CD14-positive monocyte (primary cell): ENCODE data around the gene FRZB. TPM values are rescaled to one million over a fixed set of nuclear protein-coding genes. Genes with fewer than 3 reads are reported as not detected.

Source experiments
- DNase-seq, 3 donors: peaks; one replicate each; pipeline ENCODE4 v3.0.0-alpha.2; 2011 to 2022
- H2AFZ ChIP-seq: 2 replicates; pipeline ENCODE4 v1.6.0; 2012; ENCODE audit warnings: mild to moderate bottlenecking, low read depth, low read length, inconsistent platforms; ENCODE audit not compliant: insufficient read depth, poor library complexity, severe bottlenecking
- H3K27ac ChIP-seq, 2 donors: 1 replicate in 1 of 2; 2 replicates in 1 of 2; pipeline ENCODE4 v1.5.1; 2012 to 2013; ENCODE audit warnings: low read length in 2 of 2, control low read depth in 1 of 2, inconsistent platforms in 1 of 2, low read depth in 1 of 2, mild to moderate bottlenecking in 1 of 2
- H3K27me3 ChIP-seq, 2 donors: one replicate each; pipeline versions ENCODE4 v1.6.0 to v1.6.1; 2011 to 2013; ENCODE audit warnings: low read length in 2 of 2; ENCODE audit not compliant: control insufficient read depth in 2 of 2, insufficient read depth in 2 of 2
- H3K36me3 ChIP-seq, 2 donors: replicated peaks in 1 of 2; 1 replicate in 1 of 2; 2 replicates in 1 of 2; pipeline versions ENCODE4 v1.5.1 to v1.6.1; 2012 to 2013; ENCODE audit warnings: low read length in 2 of 2, control low read depth in 1 of 2, inconsistent platforms in 1 of 2, mild to moderate bottlenecking in 1 of 2; ENCODE audit not compliant: insufficient read depth in 2 of 2, control insufficient read depth in 1 of 2
- H3K4me1 ChIP-seq, 2 donors: 1 replicate in 1 of 2; 2 replicates in 1 of 2; pipeline versions ENCODE4 v1.5.1 to v1.6.1; 2012 to 2013; ENCODE audit warnings: low read length in 2 of 2, control low read depth in 1 of 2, inconsistent platforms in 1 of 2, mild to moderate bottlenecking in 1 of 2, moderate library complexity in 1 of 2; ENCODE audit not compliant: insufficient read depth in 2 of 2, control insufficient read depth in 1 of 2
- H3K4me2 ChIP-seq: replicated peaks from 2 replicates; pipeline ENCODE3; 2012; ENCODE audit warnings: low read length, moderate library complexity, mild to moderate bottlenecking; ENCODE audit not compliant: poor library complexity, severe bottlenecking; ENCODE audit errors: extremely low read depth
- H3K4me3 ChIP-seq, 3 experiments: fragments of 200-600 bp in 1 of 3; sonication (generic) in 1 of 3; replicated peaks in 1 of 3; 1 replicate in 2 of 3; 2 replicates in 1 of 3; pipeline ENCODE4 v1.5.1; 2011 to 2013; ENCODE audit warnings: low read length in 3 of 3, mild to moderate bottlenecking in 3 of 3, control low read depth in 2 of 3, low read depth in 2 of 3, inconsistent platforms in 1 of 3, moderate library complexity in 1 of 3
- H3K79me2 ChIP-seq: 2 replicates; pipeline ENCODE4 v1.6.0; 2012; ENCODE audit warnings: mild to moderate bottlenecking, control low read depth, inconsistent platforms, low read length, moderate library complexity; ENCODE audit not compliant: insufficient read depth
- H3K9ac ChIP-seq: 2 replicates; pipeline ENCODE4 v1.6.0; 2017; ENCODE audit warnings: low read length, mild to moderate bottlenecking; ENCODE audit not compliant: insufficient read depth, poor library complexity, severe bottlenecking
- H3K9me3 ChIP-seq, 2 donors: replicated peaks in 1 of 2; 1 replicate in 1 of 2; 2 replicates in 1 of 2; pipeline versions ENCODE4 v1.5.1 to v1.6.1; 2012 to 2013; ENCODE audit warnings: low read length in 2 of 2, control low read depth in 1 of 2; ENCODE audit not compliant: control insufficient read depth in 1 of 2, insufficient read depth in 1 of 2
- H4K20me1 ChIP-seq: 2 replicates; pipeline ENCODE4 v1.6.0; 2012; ENCODE audit warnings: mild to moderate bottlenecking, low read length, control low read depth, moderate library complexity; ENCODE audit not compliant: insufficient read depth
- H3K27ac Mint-ChIP-seq, 7 donors: one replicate each; pipeline ENCODE4 v1.8.0; 2020; ENCODE audit warnings: mild to moderate bottlenecking in 7 of 7, mixed read lengths in 7 of 7, moderate library complexity in 6 of 7, inconsistent platforms in 2 of 7
- H3K27me3 Mint-ChIP-seq, 3 donors: one replicate each; pipeline ENCODE4 v1.8.0; 2021 to 2022; ENCODE audit warnings: low read depth in 3 of 3, mild to moderate bottlenecking in 3 of 3, mixed read lengths in 3 of 3, moderate library complexity in 3 of 3, inconsistent platforms in 1 of 3
- H3K36me3 Mint-ChIP-seq, 2 donors: one replicate each; pipeline ENCODE4 v1.8.0; 2020; ENCODE audit warnings: mixed read lengths in 2 of 2, inconsistent platforms in 1 of 2, mild to moderate bottlenecking in 1 of 2
- H3K4me1 Mint-ChIP-seq: one replicate; pipeline ENCODE4 v1.8.0; 2020; ENCODE audit warnings: mild to moderate bottlenecking, mixed read lengths
- H3K4me3 Mint-ChIP-seq, 2 donors: one replicate each; pipeline ENCODE4 v1.8.0; 2020; ENCODE audit warnings: mild to moderate bottlenecking in 2 of 2, mixed read lengths in 2 of 2, moderate library complexity in 1 of 2
- H3K9me3 Mint-ChIP-seq, 7 donors: one replicate each; pipeline ENCODE4 v1.8.0; 2020 to 2022; ENCODE audit warnings: mixed read lengths in 7 of 7, mild to moderate bottlenecking in 6 of 7, moderate library complexity in 6 of 7, inconsistent platforms in 2 of 7
- WGBS: methylation state at CpG from one replicate; pipeline ENCODE4 v1.1.5; 2013; ENCODE audit warnings: missing lambda C conversion rate; ENCODE audit not compliant: insufficient coverage; 5-methylcytosine and 5-hydroxymethylcytosine counted together
- intact Hi-C, 2 donors: fragments of 100-400 bp; cut with micrococcal nuclease; formaldehyde crosslinking; loops; one replicate each; pipeline versions ENCODE4 v1.15.0 to v1.15.1; 2023
- polyA plus RNA-seq, 3 donors: library from polyadenylated mRNA; depleted of rRNA in 1 of 3; unstranded in 2 of 3; stranded (reverse) in 1 of 3; fragments of 300-500 nt in 2 of 3; fragments of >200 nt in 1 of 3; fragmentation: Illumina TruSeq in 2 of 3; gene quantifications; 1 replicate in 2 of 3; 2 replicates in 1 of 3; pipeline ENCODE4 v1.2.3, GENCODE V29; 2012 to 2021
- TF ChIP-seq, protein P1 (sequence below): fragments of 200-600 bp; IDR thresholded peaks from one replicate; pipeline ENCODE4 v1.8.0; 2022; ENCODE audit warnings: antibody characterized with exemption, mild to moderate bottlenecking

The FRZB gene
- polyA plus RNA-seq, 3 donors: not detected

DNA sequence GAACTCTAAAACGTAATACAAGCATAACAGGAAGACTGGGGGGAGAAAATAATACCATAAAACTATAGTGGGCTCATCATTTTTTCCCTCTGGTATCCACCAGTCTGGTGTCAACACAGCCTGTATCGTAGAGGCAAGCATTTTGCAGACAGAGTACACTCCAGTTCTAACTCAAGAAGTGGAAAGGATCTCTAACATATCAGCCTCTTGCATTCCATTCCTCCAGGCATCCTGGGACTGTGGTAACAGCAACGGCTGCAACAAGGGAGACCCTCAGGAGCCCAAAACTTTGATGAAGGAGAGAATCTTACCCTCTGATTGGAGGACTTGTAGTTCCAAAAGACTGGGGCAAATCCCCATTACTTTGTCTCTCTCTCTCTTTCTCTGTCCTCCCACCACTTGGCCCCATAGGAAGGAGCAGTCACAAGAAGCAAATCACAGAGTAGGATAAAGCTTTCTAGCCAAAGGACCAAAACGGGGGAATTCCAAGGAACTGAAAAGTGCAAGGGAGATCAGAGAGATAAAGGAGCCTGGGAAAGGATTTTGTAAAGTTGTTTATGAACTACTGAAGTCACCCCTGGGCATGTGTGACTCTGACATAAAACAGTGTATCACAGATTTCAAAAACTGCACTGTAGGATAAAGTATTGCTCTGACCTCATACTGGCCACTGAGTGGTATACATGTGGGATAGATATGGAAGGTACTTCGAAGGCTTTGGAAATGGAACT lies 11.9 kb downstream of the FRZB start:
- peaks cover 0 to 3% of the 10 kb centered on the region in 2 donors for H3K9me3 ChIP-seq
- Mint-ChIP-seq H3K36me3 (no peaks in the 10 kb centered on the region), H3K27ac (no peak overlapping the region), H3K9me3 (peaks cover 0 to 8% (median 2%) of the 10 kb centered on the region in 7 donors), H3K4me3 (no peak overlapping the region), H3K27me3 (peaks cover 0 to 5% (median 4%) of the 10 kb centered on the region in 3 donors), H3K4me1 (no peaks in the 10 kb centered on the region)
- H3K79me2 ChIP-seq: no peaks in the 10 kb centered on the region
- DNase-seq: no peak
- H4K20me1 ChIP-seq: no peaks in the 10 kb centered on the region
- no peak overlapping the region for H3K9ac ChIP-seq
- 100% methylated on average over 1 of the region's 5 CpGs for WGBS
- H2AFZ ChIP-seq: no peak overlapping the region
- intact Hi-C loops: no loop called here
- no peaks in the 10 kb centered on the region for H3K4me1 ChIP-seq
- H3K27ac ChIP-seq: no peak overlapping the region
- H3K27me3 ChIP-seq: no peaks in the 10 kb centered on the region
- TF ChIP-seq, protein P1, sequence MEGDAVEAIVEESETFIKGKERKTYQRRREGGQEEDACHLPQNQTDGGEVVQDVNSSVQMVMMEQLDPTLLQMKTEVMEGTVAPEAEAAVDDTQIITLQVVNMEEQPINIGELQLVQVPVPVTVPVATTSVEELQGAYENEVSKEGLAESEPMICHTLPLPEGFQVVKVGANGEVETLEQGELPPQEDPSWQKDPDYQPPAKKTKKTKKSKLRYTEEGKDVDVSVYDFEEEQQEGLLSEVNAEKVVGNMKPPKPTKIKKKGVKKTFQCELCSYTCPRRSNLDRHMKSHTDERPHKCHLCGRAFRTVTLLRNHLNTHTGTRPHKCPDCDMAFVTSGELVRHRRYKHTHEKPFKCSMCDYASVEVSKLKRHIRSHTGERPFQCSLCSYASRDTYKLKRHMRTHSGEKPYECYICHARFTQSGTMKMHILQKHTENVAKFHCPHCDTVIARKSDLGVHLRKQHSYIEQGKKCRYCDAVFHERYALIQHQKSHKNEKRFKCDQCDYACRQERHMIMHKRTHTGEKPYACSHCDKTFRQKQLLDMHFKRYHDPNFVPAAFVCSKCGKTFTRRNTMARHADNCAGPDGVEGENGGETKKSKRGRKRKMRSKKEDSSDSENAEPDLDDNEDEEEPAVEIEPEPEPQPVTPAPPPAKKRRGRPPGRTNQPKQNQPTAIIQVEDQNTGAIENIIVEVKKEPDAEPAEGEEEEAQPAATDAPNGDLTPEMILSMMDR: no peak
- H3K4me2 ChIP-seq: no peak overlapping the region
- no peaks in the 10 kb centered on the region for H3K36me3 ChIP-seq
- H3K4me3 ChIP-seq: no peak overlapping the region

DNA sequence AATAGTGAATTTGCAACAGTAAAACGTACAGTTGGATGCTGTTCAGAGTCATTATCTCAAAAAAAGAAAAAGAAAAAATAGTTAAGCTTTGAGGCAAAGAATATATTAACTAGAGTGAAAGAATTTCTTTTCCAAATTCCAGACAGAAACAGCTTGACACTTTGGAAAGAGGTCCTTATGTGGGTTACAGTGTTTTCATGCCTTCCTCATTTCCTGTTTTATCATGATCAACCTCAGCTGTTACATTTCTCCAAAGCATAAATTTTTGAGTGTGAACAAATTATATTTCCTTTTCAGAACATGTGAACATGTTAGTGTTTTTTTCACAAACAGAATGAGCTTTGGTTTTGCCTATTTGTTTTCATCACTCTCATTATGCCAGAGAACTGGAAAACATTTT lies 13.6 kb downstream of the FRZB start:
- no peak overlapping the region for H3K27ac ChIP-seq
- Mint-ChIP-seq H3K36me3 (no peaks in the 10 kb centered on the region), H3K4me3 (no peak overlapping the region), H3K27ac (no peak overlapping the region), H3K4me1 (no peaks in the 10 kb centered on the region), H3K9me3 (peaks cover 0 to 10% (median 2%) of the 10 kb centered on the region in 7 donors), H3K27me3 (peaks cover 0 to 5% (median 4%) of the 10 kb centered on the region in 3 donors)
- no peaks in the 10 kb centered on the region for H4K20me1 ChIP-seq
- DNase-seq: no peak
- intact Hi-C loops: no loop called here
- H3K36me3 ChIP-seq: no peaks in the 10 kb centered on the region
- WGBS: no CpG with 5 or more reads among the region's 1 CpG
- H3K9me3 ChIP-seq: peaks cover 0 to 3% of the 10 kb centered on the region in 2 donors
- H3K4me3 ChIP-seq: no peak overlapping the region
- H2AFZ ChIP-seq: no peak overlapping the region
- no peak overlapping the region for H3K4me2 ChIP-seq
- no peaks in the 10 kb centered on the region for H3K79me2 ChIP-seq
- H3K4me1 ChIP-seq: no peaks in the 10 kb centered on the region
- H3K27me3 ChIP-seq: no peaks in the 10 kb centered on the region
- H3K9ac ChIP-seq: no peak overlapping the region
- TF ChIP-seq, protein P1: no peak
